ENCODE measurements around the gene CTBP2.
A peak's percentile ranks its signal among the peaks of the same experiment; 100 is the strongest.

Gene CTBP2

GRCh38 chr10:125087897-125088215 lies 72.5 kb downstream of the CTBP2 start:
- Histone ChIP-seq H3K4ac (ENCODE audit: low read length) (no peak overlapping the region), H4K91ac (ENCODE audit: low read depth, low read length, poor library complexity) (no peak overlapping the region), H3K79me1 (ENCODE audit: low read depth, low read length) (peaks cover 30% of the 10 kb centered on the region), H3K4me1 (ENCODE audit: control insufficient read depth in 2 of 2, insufficient read depth in 1 of 2, low read depth in 1 of 2, low read length in 2 of 2) (peaks cover 0 to 15% of the 10 kb centered on the region in 2 donors), H2AK5ac (ENCODE audit: low read depth, low read length) (no peak overlapping the region), H3K9ac (ENCODE audit: low read depth, low read length, poor library complexity) (no peak overlapping the region), H2BK12ac (ENCODE audit: low read length) (no peak overlapping the region), H3K4me3 (ENCODE audit: low read length in 2 of 2) (no peak overlapping the region), H2BK5ac (ENCODE audit: low read length) (no peak overlapping the region), H2AFZ (ENCODE audit: low read length) (no peak overlapping the region), H3K18ac (ENCODE audit: low read length) (no peak overlapping the region), H3K23ac (ENCODE audit: low read depth, low read length, poor library complexity) (no peak overlapping the region), H3K27ac (replicated peaks; ENCODE audit: low read length) (no peak overlapping the region), H2BK120ac (ENCODE audit: low read depth, low read length) (no peak overlapping the region), H2BK15ac (ENCODE audit: low read length) (no peak overlapping the region), H3K9me3 (replicated peaks in 1 of 2; ENCODE audit: control insufficient read depth in 2 of 2, insufficient read depth in 1 of 2, low read depth in 1 of 2, low read length in 2 of 2) (no peaks in the 10 kb centered on the region), H3K27me3 (ENCODE audit: control insufficient read depth in 3 of 3, insufficient read depth in 3 of 3, low read depth in 1 of 3, low read length in 3 of 3) (no peaks in the 10 kb centered on the region), H3K4me2 (ENCODE audit: insufficient read depth, low read length, poor library complexity, severe bottlenecking) (no peak overlapping the region), H3K36me3 (replicated peaks in 1 of 2; ENCODE audit: control insufficient read depth in 2 of 2, insufficient read depth in 2 of 2, low read length in 2 of 2) (peaks cover 14 to 76% of the 10 kb centered on the region in 2 donors), H4K8ac (ENCODE audit: low read depth, low read length) (no peak overlapping the region), H3K14ac (ENCODE audit: low read length) (no peak overlapping the region)
- no peak for DNase-seq (ENCODE audit: low spot score)
- no CpG with 5 or more reads among the region's 10 CpGs for WGBS, 2 donors (ENCODE audit: extremely low coverage in 2 of 2, insufficient read length in 2 of 2, insufficient replicate concordance in 1 of 2)

- H3K9me3 ChIP-seq (replicated peaks in 1 of 2; ENCODE audit: control insufficient read depth in 2 of 2, insufficient read depth in 1 of 2, low read depth in 1 of 2, low read length in 2 of 2), result no peaks in the 10 kb centered on the region
Measured at GRCh38 chr10:125087191-125087896, 73.0 kb downstream of the CTBP2 start.

GRCh38 chr10:125086691-125087090 lies 73.7 kb downstream of the CTBP2 start:
- Histone ChIP-seq H3K79me1 (ENCODE audit: low read depth, low read length) (peaks cover 29% of the 10 kb centered on the region), H2BK5ac (ENCODE audit: low read length) (no peak overlapping the region), H2AFZ (ENCODE audit: low read length) (no peak overlapping the region), H3K27me3 (ENCODE audit: control insufficient read depth in 3 of 3, insufficient read depth in 3 of 3, low read depth in 1 of 3, low read length in 3 of 3) (no peaks in the 10 kb centered on the region), H3K9me3 (replicated peaks in 1 of 2; ENCODE audit: control insufficient read depth in 2 of 2, insufficient read depth in 1 of 2, low read depth in 1 of 2, low read length in 2 of 2) (no peaks in the 10 kb centered on the region), H3K23ac (ENCODE audit: low read depth, low read length, poor library complexity) (no peak overlapping the region), H3K27ac (replicated peaks; ENCODE audit: low read length) (no peak overlapping the region), H4K91ac (ENCODE audit: low read depth, low read length, poor library complexity) (no peak overlapping the region), H3K14ac (ENCODE audit: low read length) (no peak overlapping the region), H2AK5ac (ENCODE audit: low read depth, low read length) (no peak overlapping the region), H3K4me2 (ENCODE audit: insufficient read depth, low read length, poor library complexity, severe bottlenecking) (no peak overlapping the region), H2BK12ac (ENCODE audit: low read length) (no peak overlapping the region), H3K9ac (ENCODE audit: low read depth, low read length, poor library complexity) (no peak overlapping the region), H3K18ac (ENCODE audit: low read length) (no peak overlapping the region), H3K36me3 (replicated peaks in 1 of 2; ENCODE audit: control insufficient read depth in 2 of 2, insufficient read depth in 2 of 2, low read length in 2 of 2) (peaks cover 16 to 81% of the 10 kb centered on the region in 2 donors), H3K4me1 (ENCODE audit: control insufficient read depth in 2 of 2, insufficient read depth in 1 of 2, low read depth in 1 of 2, low read length in 2 of 2) (peaks cover 0 to 10% of the 10 kb centered on the region in 2 donors), H4K8ac (ENCODE audit: low read depth, low read length) (no peak overlapping the region), H3K4ac (ENCODE audit: low read length) (no peak overlapping the region), H3K4me3 (ENCODE audit: low read length in 2 of 2) (no peak overlapping the region), H2BK120ac (ENCODE audit: low read depth, low read length) (no peak overlapping the region), H2BK15ac (ENCODE audit: low read length) (no peak overlapping the region)
- WGBS, 2 donors (ENCODE audit: extremely low coverage in 2 of 2, insufficient read length in 2 of 2, insufficient replicate concordance in 1 of 2), result no CpG with 5 or more reads among the region's 9 CpGs
- DNase-seq (ENCODE audit: low spot score), result no peak

More at GRCh38 chr10:125087191-125087896, 73.0 kb downstream of the CTBP2 start:
- no peak overlapping the region for H2BK15ac ChIP-seq (ENCODE audit: low read length)
- no peak overlapping the region for H4K8ac ChIP-seq (ENCODE audit: low read depth, low read length)
- H3K23ac ChIP-seq (ENCODE audit: low read depth, low read length, poor library complexity), result no peak overlapping the region
- no CpG with 5 or more reads among the region's 14 CpGs for WGBS, 2 donors (ENCODE audit: extremely low coverage in 2 of 2, insufficient read length in 2 of 2, insufficient replicate concordance in 1 of 2)
- no peak overlapping the region for H3K14ac ChIP-seq (ENCODE audit: low read length)
- no peak overlapping the region for H2AK5ac ChIP-seq (ENCODE audit: low read depth, low read length)
- H3K27ac ChIP-seq (replicated peaks; ENCODE audit: low read length), result no peak overlapping the region
- H2AFZ ChIP-seq (ENCODE audit: low read length), result no peak overlapping the region
- H3K4ac ChIP-seq (ENCODE audit: low read length), result no peak overlapping the region
- peaks cover 14 to 76% of the 10 kb centered on the region in 2 donors for H3K36me3 ChIP-seq (replicated peaks in 1 of 2; ENCODE audit: control insufficient read depth in 2 of 2, insufficient read depth in 2 of 2, low read length in 2 of 2)
- no peak overlapping the region for H2BK120ac ChIP-seq (ENCODE audit: low read depth, low read length)
- H3K9ac ChIP-seq (ENCODE audit: low read depth, low read length, poor library complexity), result no peak overlapping the region
- H2BK5ac ChIP-seq (ENCODE audit: low read length), result no peak overlapping the region
- H2BK12ac ChIP-seq (ENCODE audit: low read length), result no peak overlapping the region
- DNase-seq (ENCODE audit: low spot score), result no peak
- H3K18ac ChIP-seq (ENCODE audit: low read length), result no peak overlapping the region
- H4K91ac ChIP-seq (ENCODE audit: low read depth, low read length, poor library complexity), result no peak overlapping the region
- no peak overlapping the region for H3K4me2 ChIP-seq (ENCODE audit: insufficient read depth, low read length, poor library complexity, severe bottlenecking)
- H3K4me3 ChIP-seq (ENCODE audit: low read length in 2 of 2), result no peak overlapping the region
- peaks cover 0 to 10% of the 10 kb centered on the region in 2 donors for H3K4me1 ChIP-seq (ENCODE audit: control insufficient read depth in 2 of 2, insufficient read depth in 1 of 2, low read depth in 1 of 2, low read length in 2 of 2)
- no peaks in the 10 kb centered on the region for H3K27me3 ChIP-seq (ENCODE audit: control insufficient read depth in 3 of 3, insufficient read depth in 3 of 3, low read depth in 1 of 3, low read length in 3 of 3)
- peaks cover 26% of the 10 kb centered on the region for H3K79me1 ChIP-seq (ENCODE audit: low read depth, low read length)

GRCh38 chr10:125085258-125086054 lies 74.9 kb downstream of the CTBP2 start:
- Histone ChIP-seq H4K8ac (ENCODE audit: low read depth, low read length) (no peak overlapping the region), H3K23ac (ENCODE audit: low read depth, low read length, poor library complexity) (no peak overlapping the region), H2AK5ac (ENCODE audit: low read depth, low read length) (no peak overlapping the region), H4K91ac (ENCODE audit: low read depth, low read length, poor library complexity) (no peak overlapping the region), H3K4me3 (ENCODE audit: low read length in 2 of 2) (no peak overlapping the region), H2AFZ (ENCODE audit: low read length) (no peak overlapping the region), H2BK12ac (ENCODE audit: low read length) (no peak overlapping the region), H3K27ac (replicated peaks; ENCODE audit: low read length) (no peak overlapping the region), H3K27me3 (ENCODE audit: control insufficient read depth in 3 of 3, insufficient read depth in 3 of 3, low read depth in 1 of 3, low read length in 3 of 3) (no peaks in the 10 kb centered on the region), H3K9ac (ENCODE audit: low read depth, low read length, poor library complexity) (no peak overlapping the region), H3K4me2 (ENCODE audit: insufficient read depth, low read length, poor library complexity, severe bottlenecking) (no peak overlapping the region), H3K14ac (ENCODE audit: low read length) (no peak overlapping the region), H3K9me3 (replicated peaks in 1 of 2; ENCODE audit: control insufficient read depth in 2 of 2, insufficient read depth in 1 of 2, low read depth in 1 of 2, low read length in 2 of 2) (no peaks in the 10 kb centered on the region), H3K18ac (ENCODE audit: low read length) (no peak overlapping the region), H3K4ac (ENCODE audit: low read length) (no peak overlapping the region), H2BK120ac (ENCODE audit: low read depth, low read length) (no peak overlapping the region), H3K36me3 (replicated peaks in 1 of 2; ENCODE audit: control insufficient read depth in 2 of 2, insufficient read depth in 2 of 2, low read length in 2 of 2) (peaks cover 19 to 86% of the 10 kb centered on the region in 2 donors), H2BK15ac (ENCODE audit: low read length) (no peak overlapping the region), H3K79me1 (ENCODE audit: low read depth, low read length) (peaks cover 27% of the 10 kb centered on the region), H2BK5ac (ENCODE audit: low read length) (peak overlapping the region; percentile 14), H3K4me1 (ENCODE audit: control insufficient read depth in 2 of 2, insufficient read depth in 1 of 2, low read depth in 1 of 2, low read length in 2 of 2) (peaks cover 0 to 10% of the 10 kb centered on the region in 2 donors)
- no CpG with 5 or more reads among the region's 17 CpGs for WGBS, 2 donors (ENCODE audit: extremely low coverage in 2 of 2, insufficient read length in 2 of 2, insufficient replicate concordance in 1 of 2)
- no peak for DNase-seq (ENCODE audit: low spot score)
